Activated naive CD4-positive, alpha-beta T cell treated with anti-CD3 and anti-CD28 coated beads for 36 hours (primary cell): Measurements from ENCODE around the gene MPZL2. TPM values are rescaled to one million over a fixed set of nuclear protein-coding genes. Genes with fewer than 3 reads are reported as not detected.

ENCODE experiments used
- CTCF ChIA-PET: fragments of 350-600 bp; sonication (Branson Sonifier 250); formaldehyde crosslinking; loops from one replicate; lab custom pipeline; 2021; ENCODE audit warnings: antibody characterized with exemption; lab: Charles Lee
- DNase-seq: peaks from one replicate; pipeline ENCODE4 v3.0.0-alpha.2; 2020
- H3K27ac Mint-ChIP-seq: one replicate; pipeline ENCODE4 v1.8.0; 2021; ENCODE audit warnings: mild to moderate bottlenecking, mixed read lengths
- H3K27me3 Mint-ChIP-seq: one replicate; pipeline ENCODE4 v1.8.0; 2021; ENCODE audit warnings: low read depth, mixed read lengths
- H3K36me3 Mint-ChIP-seq: one replicate; pipeline ENCODE4 v1.8.0; 2021; ENCODE audit warnings: low read depth, mixed read lengths
- H3K4me1 Mint-ChIP-seq: one replicate; pipeline ENCODE4 v1.8.0; 2021; ENCODE audit warnings: low read depth, mixed read lengths
- H3K4me3 Mint-ChIP-seq: one replicate; pipeline ENCODE4 v1.8.0; 2021; ENCODE audit warnings: mild to moderate bottlenecking, moderate library complexity, mixed read lengths
- H3K9me3 Mint-ChIP-seq: one replicate; pipeline ENCODE4 v1.8.0; 2021; ENCODE audit warnings: mixed read lengths
- intact Hi-C: fragments of 100-400 bp; cut with micrococcal nuclease; formaldehyde crosslinking; loops from one replicate; pipeline ENCODE4 v1.15.1; 2023
- total RNA-seq, 2 experiments: library from RNA; stranded (reverse); gene quantifications; one replicate each; pipeline ENCODE4 v1.2.3, GENCODE V29; 2021

The MPZL2 gene
- total RNA-seq, 2 experiments from 2014 or later = 25.3 to 28.4 TPM

GRCh38 chr11:118304227-118304567 is 40.1 kb upstream of the MPZL2 start:
- peaks cover 41% of the 10 kb centered on the region for H3K36me3 Mint-ChIP-seq
- no peaks in the 10 kb centered on the region for H3K27me3 Mint-ChIP-seq
- DNase-seq = no peak
- peak overlapping the region; percentile 98 for H3K4me3 Mint-ChIP-seq
- peaks cover 63% of the 10 kb centered on the region for H3K4me1 Mint-ChIP-seq
- intact Hi-C loops = loop anchor here (1.0 to 2.0 kb wide), 3 partner anchors 38 to 135 kb away; partner anchors contain the start of gene CD3D
- H3K9me3 Mint-ChIP-seq = no peaks in the 10 kb centered on the region
- CTCF ChIA-PET = interaction anchor here (0.7 to 11.5 kb wide), 10 partner anchors 9 to 158 kb away, joined by 3 to 110 read pairs (median 6); partner anchors contain the start of genes CD3D, CD3G and JAML
- peak overlapping the region; percentile 100 for H3K27ac Mint-ChIP-seq

GRCh38 chr11:118301600-118302195 is 37.6 kb upstream of the MPZL2 start:
- no peaks in the 10 kb centered on the region for H3K27me3 Mint-ChIP-seq
- CTCF ChIA-PET = interaction anchor here (0.5 to 11.5 kb wide), 9 partner anchors 10 to 103 kb away, joined by 3 to 110 read pairs (median 3); partner anchors contain the start of genes CD3D and CD3G
- H3K4me3 Mint-ChIP-seq = no peak overlapping the region
- peaks cover 16% of the 10 kb centered on the region for H3K36me3 Mint-ChIP-seq
- H3K9me3 Mint-ChIP-seq = no peaks in the 10 kb centered on the region
- intact Hi-C loops = loop anchor here (1.0 kb wide), 1 partner anchor 268 kb away; no protein-coding TSS in a partner anchor
- no peak overlapping the region for H3K27ac Mint-ChIP-seq
- DNase-seq = no peak
- peaks cover 38% of the 10 kb centered on the region for H3K4me1 Mint-ChIP-seq

GRCh38 chr11:118295815-118296454 is 31.8 kb upstream of the MPZL2 start:
- CTCF ChIA-PET = interaction anchor here (0.7 to 2.7 kb wide), 41 partner anchors 9 to 272 kb away, joined by 3 to 46 read pairs (median 5); partner anchors contain the start of genes CD3D, CD3E, JAML and MPZL2
- DNase-seq = peak; percentile 76
- no peaks in the 10 kb centered on the region for H3K27me3 Mint-ChIP-seq
- peak overlapping the region; percentile 8 for H3K27ac Mint-ChIP-seq
- intact Hi-C loops = loop anchor here (1.0 kb wide), 4 partner anchors 57 to 270 kb away; no protein-coding TSS in a partner anchor
- no peak overlapping the region for H3K4me3 Mint-ChIP-seq
- peaks cover 16% of the 10 kb centered on the region for H3K4me1 Mint-ChIP-seq
- H3K9me3 Mint-ChIP-seq = no peaks in the 10 kb centered on the region
- H3K36me3 Mint-ChIP-seq = no peaks in the 10 kb centered on the region

- no peaks in the 10 kb centered on the region for H3K27me3 Mint-ChIP-seq
- H3K36me3 Mint-ChIP-seq = no peaks in the 10 kb centered on the region
- no peak overlapping the region for H3K4me3 Mint-ChIP-seq
- peaks cover 21% of the 10 kb centered on the region for H3K4me1 Mint-ChIP-seq
- intact Hi-C loops = loop anchor here (1.0 kb wide), 2 partner anchors 150 to 271 kb away; no protein-coding TSS in a partner anchor
- H3K27ac Mint-ChIP-seq = no peak overlapping the region
- CTCF ChIA-PET = interaction anchor here (0.5 to 2.7 kb wide), 42 partner anchors 8 to 273 kb away, joined by 3 to 46 read pairs (median 5); partner anchors contain the start of genes CD3D, CD3E, JAML and MPZL2
- H3K9me3 Mint-ChIP-seq = no peaks in the 10 kb centered on the region
- no peak for DNase-seq
Observed at GRCh38 chr11:118295199-118295598, 31.1 kb upstream of the MPZL2 start.

GRCh38 chr11:118294053-118294452 is 30.0 kb upstream of the MPZL2 start:
- CTCF ChIA-PET = interaction anchor here (0.7 to 2.7 kb wide), 4 partner anchors 10 to 129 kb away, joined by 3 to 16 read pairs (median 3); no protein-coding TSS in a partner anchor
- no peak overlapping the region for H3K27ac Mint-ChIP-seq
- DNase-seq = no peak
- no peaks in the 10 kb centered on the region for H3K27me3 Mint-ChIP-seq
- H3K9me3 Mint-ChIP-seq = peaks cover 2% of the 10 kb centered on the region
- intact Hi-C loops = no loop called here
- H3K4me1 Mint-ChIP-seq = peaks cover 21% of the 10 kb centered on the region
- H3K36me3 Mint-ChIP-seq = no peaks in the 10 kb centered on the region
- H3K4me3 Mint-ChIP-seq = no peak overlapping the region

GRCh38 chr11:118291477-118292135 is 27.5 kb upstream of the MPZL2 start:
- no peak for DNase-seq
- H3K4me1 Mint-ChIP-seq = peaks cover 28% of the 10 kb centered on the region
- H3K27ac Mint-ChIP-seq = no peak overlapping the region
- intact Hi-C loops = loop anchor here (1.0 kb wide), 3 partner anchors 33 to 146 kb away; no protein-coding TSS in a partner anchor
- no peak overlapping the region for H3K4me3 Mint-ChIP-seq
- peaks cover 2% of the 10 kb centered on the region for H3K9me3 Mint-ChIP-seq
- H3K27me3 Mint-ChIP-seq = no peaks in the 10 kb centered on the region
- no peaks in the 10 kb centered on the region for H3K36me3 Mint-ChIP-seq
- CTCF ChIA-PET = interaction anchor here (0.6 to 3.4 kb wide), 21 partner anchors 10 to 147 kb away, joined by 3 to 42 read pairs (median 4); partner anchors contain the start of gene CD3D

GRCh38 chr11:118290923-118291322 is 26.8 kb upstream of the MPZL2 start:
- intact Hi-C loops = loop anchor here (1.0 kb wide), 3 partner anchors 33 to 146 kb away; no protein-coding TSS in a partner anchor
- H3K4me1 Mint-ChIP-seq = peaks cover 28% of the 10 kb centered on the region
- DNase-seq = peak; percentile 74

GRCh38 chr11:118289401-118289800 is 25.3 kb upstream of the MPZL2 start:
- CTCF ChIA-PET = interaction anchor here (0.7 to 3.4 kb wide), 7 partner anchors 12 to 145 kb away, joined by 3 to 35 read pairs (median 4); partner anchors contain the start of gene MPZL2
- DNase-seq = no peak
- H3K4me1 Mint-ChIP-seq = peaks cover 27% of the 10 kb centered on the region
- no peak overlapping the region for H3K27ac Mint-ChIP-seq
- peaks cover 2% of the 10 kb centered on the region for H3K9me3 Mint-ChIP-seq
- no peaks in the 10 kb centered on the region for H3K36me3 Mint-ChIP-seq
- no peaks in the 10 kb centered on the region for H3K27me3 Mint-ChIP-seq
- no peak overlapping the region for H3K4me3 Mint-ChIP-seq
- intact Hi-C loops = loop anchor here (1.0 kb wide), 1 partner anchor 25 kb away; the partner anchor contains the start of gene MPZL2

More at GRCh38 chr11:118290923-118291322, 26.8 kb upstream of the MPZL2 start:
- Mint-ChIP-seq H3K4me3 (no peak overlapping the region), H3K27me3 (no peaks in the 10 kb centered on the region), H3K36me3 (no peaks in the 10 kb centered on the region), H3K27ac (no peak overlapping the region), H3K9me3 (peaks cover 2% of the 10 kb centered on the region)
- CTCF ChIA-PET = interaction anchor here (0.7 to 3.4 kb wide), 17 partner anchors 11 to 147 kb away, joined by 3 to 42 read pairs (median 4); partner anchors contain the start of gene CD3D

- H3K27me3 Mint-ChIP-seq = no peaks in the 10 kb centered on the region
- no peak for DNase-seq
- peak overlapping the region; percentile 22 for H3K27ac Mint-ChIP-seq
- H3K4me1 Mint-ChIP-seq = peaks cover 47% of the 10 kb centered on the region
- H3K36me3 Mint-ChIP-seq = no peaks in the 10 kb centered on the region
- H3K9me3 Mint-ChIP-seq = peaks cover 2% of the 10 kb centered on the region
- CTCF ChIA-PET = interaction anchor here (0.7 to 2.3 kb wide), 3 partner anchors 9 to 89 kb away, joined by 3 to 6 read pairs (median 5); no protein-coding TSS in a partner anchor
- H3K4me3 Mint-ChIP-seq = no peak overlapping the region
- intact Hi-C loops = no loop called here
Observed at GRCh38 chr11:118287006-118287405, 22.9 kb upstream of the MPZL2 start.

GRCh38 chr11:118286545-118286944 is 22.4 kb upstream of the MPZL2 start:
- Mint-ChIP-seq H3K27me3 (no peaks in the 10 kb centered on the region), H3K9me3 (peaks cover 2% of the 10 kb centered on the region), H3K27ac (no peak overlapping the region), H3K4me3 (no peak overlapping the region), H3K36me3 (no peaks in the 10 kb centered on the region), H3K4me1 (peaks cover 49% of the 10 kb centered on the region)
- CTCF ChIA-PET = interaction anchor here (0.7 to 2.3 kb wide), 3 partner anchors 9 to 88 kb away, joined by 3 to 6 read pairs (median 5); no protein-coding TSS in a partner anchor
- intact Hi-C loops = no loop called here
- DNase-seq = no peak

- H3K27me3 Mint-ChIP-seq = no peaks in the 10 kb centered on the region
- H3K4me3 Mint-ChIP-seq = no peak overlapping the region
- intact Hi-C loops = no loop called here
- H3K4me1 Mint-ChIP-seq = peaks cover 51% of the 10 kb centered on the region
- no peaks in the 10 kb centered on the region for H3K9me3 Mint-ChIP-seq
- peak overlapping the region; percentile 75 for H3K27ac Mint-ChIP-seq
- H3K36me3 Mint-ChIP-seq = no peaks in the 10 kb centered on the region
- CTCF ChIA-PET = interaction anchor here (0.9 to 2.7 kb wide), 10 partner anchors 8 to 86 kb away, joined by 3 to 13 read pairs (median 4); partner anchors contain the start of genes JAML and MPZL2
- DNase-seq = peak; percentile 55
Observed at GRCh38 chr11:118283756-118284350, 19.8 kb upstream of the MPZL2 start.
